K562 (cell line): Measurements from ENCODE around the gene CREB5. TPM values are rescaled to one million over a fixed set of nuclear protein-coding genes. Genes with fewer than 3 reads are reported as not detected.

ENCODE experiments used
- ATAC-seq: fragments of 200-7000 bp; cut with Tn5 transposase; 3 replicates; pipeline ENCODE4 v1.9.1; 2020; ENCODE audit warnings: moderate library complexity
- BruUV-seq: library from RNA; stranded (reverse); fragments of 400-500 nt; replicated peaks from 2 replicates; lab custom pipeline; 2021; lab: Mats Ljungman, UMichigan
- CTCF ChIA-PET: fragments of 300-600 bp; formaldehyde crosslinking; extraction: SDS; loops from one replicate; lab custom pipeline; 2021; ENCODE audit warnings: low intra/inter-chr PET ratio; lab: Yijun Ruan, JAX
- POLR2A ChIA-PET: fragments of 300-600, 350-650 bp; sonication (Branson Sonifier 250); formaldehyde crosslinking; extraction: SDS; loops from one replicate; lab custom pipeline; 2021; ENCODE audit warnings: antibody characterized with exemption, inconsistent platforms; lab: Yijun Ruan, JAX
- DNase-seq, 4 experiments: peaks; one replicate each; pipeline versions ENCODE4 v3.0.0 to v3.0.0-alpha.2; 2011 to 2018; ENCODE audit warnings: low spot score in 3 of 4, mixed read lengths in 3 of 4; ENCODE audit errors: extremely low read depth in 1 of 4
- FAIRE-seq: peaks from 2 replicates; lab custom pipeline; 2011; peaks lifted over from hg19 to GRCh38; lab: Jason Lieb, UNC
- H2AFZ ChIP-seq: 2 replicates; pipeline ENCODE4 v1.6.0; 2011; ENCODE audit warnings: low read depth, low read length, control low read depth, inconsistent platforms
- H3K27ac ChIP-seq: fragments of 200-600 bp; 3 replicates; pipeline ENCODE4 v1.8.0; 2011; ENCODE audit warnings: low read depth, mild to moderate bottlenecking, control low read depth, inconsistent platforms, low read length, moderate library complexity, mixed read lengths; ENCODE audit errors: extremely low read depth
- H3K27me3 ChIP-seq, 2 experiments: fragments of 300-600 bp in 1 of 2; 2 replicates in 1 of 2; 3 replicates in 1 of 2; pipeline versions ENCODE4 v1.6.0 to v1.8.0; 2011; ENCODE audit warnings: inconsistent platforms in 2 of 2, low read length in 2 of 2, mild to moderate bottlenecking in 1 of 2, mixed read lengths in 1 of 2, moderate library complexity in 1 of 2; ENCODE audit not compliant: control insufficient read depth in 2 of 2, insufficient read depth in 2 of 2
- H3K36me3 ChIP-seq: fragments of 300-600 bp; 3 replicates; pipeline ENCODE4 v1.8.0; 2011; ENCODE audit warnings: mild to moderate bottlenecking, low read length, inconsistent platforms; ENCODE audit not compliant: control insufficient read depth, insufficient read depth
- H3K4me1 ChIP-seq, 2 experiments: fragments of 200-600 bp in 1 of 2; replicated peaks in 1 of 2; 2 replicates in 1 of 2; 3 replicates in 1 of 2; pipeline versions ENCODE4 v1.5.1 to v1.8.0; 2011; ENCODE audit warnings: inconsistent platforms in 2 of 2, low read length in 2 of 2, mild to moderate bottlenecking in 1 of 2, mixed read lengths in 1 of 2, moderate library complexity in 1 of 2; ENCODE audit not compliant: control insufficient read depth in 2 of 2, insufficient read depth in 2 of 2
- H3K4me2 ChIP-seq: 2 replicates; pipeline ENCODE4 v1.6.1; 2011; ENCODE audit warnings: low read length, control low read depth, inconsistent platforms, mixed read lengths; ENCODE audit not compliant: insufficient read depth
- H3K4me3 ChIP-seq: fragments of 200-600 bp; sonication (generic), shearing (Covaris generic); 2 replicates; pipeline ENCODE4 v1.5.1; 2016; ENCODE audit warnings: control low read depth, inconsistent platforms
- H3K79me2 ChIP-seq: fragments of 200-600 bp; 3 replicates; pipeline ENCODE4 v1.8.0; 2011; ENCODE audit warnings: low read length, inconsistent platforms; ENCODE audit not compliant: control insufficient read depth, insufficient read depth
- H3K9ac ChIP-seq, 2 experiments: 2 replicates each; pipeline versions ENCODE4 v1.6.0 to v1.6.1; 2011; ENCODE audit warnings: low read depth in 2 of 2, low read length in 2 of 2, control low read depth in 1 of 2, inconsistent platforms in 1 of 2, mild to moderate bottlenecking in 1 of 2, mixed read lengths in 1 of 2; ENCODE audit not compliant: insufficient read depth in 1 of 2
- H3K9me1 ChIP-seq: one replicate; pipeline ENCODE4 v1.6.0; 2011; ENCODE audit warnings: inconsistent platforms, mild to moderate bottlenecking, low read length, moderate library complexity; ENCODE audit not compliant: control insufficient read depth, insufficient read depth
- H3K9me3 ChIP-seq: replicated peaks from 2 replicates; pipeline ENCODE4 v1.5.1; 2011; ENCODE audit warnings: low read depth, low read length, inconsistent platforms; ENCODE audit not compliant: control insufficient read depth, insufficient read depth
- H4K20me1 ChIP-seq: replicated peaks from 2 replicates; pipeline ENCODE4 v1.6.1; 2011; ENCODE audit warnings: low read length, inconsistent platforms, mixed read lengths; ENCODE audit not compliant: control insufficient read depth, insufficient read depth
- BRF1 ChIP-seq: IDR thresholded peaks from 3 replicates; pipeline ENCODE4 v1.6.1; 2011; ENCODE audit warnings: borderline replicate concordance, mild to moderate bottlenecking; ENCODE audit not compliant: insufficient read length; ENCODE audit errors: extremely low read depth
- COPS2 ChIP-seq: fragments of 450-650 bp; conservative IDR thresholded peaks from 2 replicates; pipeline ENCODE4 v1.6.1; 2016; ENCODE audit warnings: mild to moderate bottlenecking, moderate library complexity
- DNMT1 ChIP-seq: fragments of 450-650 bp; IDR thresholded peaks from 2 replicates; pipeline ENCODE4 v1.6.1; 2016; ENCODE audit warnings: antibody characterized with exemption, mild to moderate bottlenecking
- HNRNPL ChIP-seq: fragments of 200-400 bp; formaldehyde crosslinking; IDR thresholded peaks from 2 replicates; pipeline ENCODE4 v1.6.1; 2017; ENCODE audit warnings: low read depth, mild to moderate bottlenecking, low read length
- KLF13 ChIP-seq: fragments of 450-650 bp; IDR thresholded peaks from 2 replicates; pipeline ENCODE4 v1.6.1; 2016; ENCODE audit warnings: missing genetic modification characterization, low read depth, mild to moderate bottlenecking, missing compliant biosample characterization, moderate library complexity, borderline replicate concordance
- MEF2D ChIP-seq: conservative IDR thresholded peaks from 2 replicates; pipeline ENCODE4 v1.6.1; 2016; ENCODE audit warnings: low read depth, missing genetic modification characterization, missing compliant biosample characterization
- POLR2H ChIP-seq: IDR thresholded peaks from 2 replicates; pipeline ENCODE4 v1.6.1; 2016; ENCODE audit warnings: missing genetic modification characterization, low read depth, mild to moderate bottlenecking, control low read depth, missing compliant biosample characterization, moderate library complexity
- YBX1 ChIP-seq: fragments of 450-650 bp; IDR thresholded peaks from 2 replicates; pipeline ENCODE4 v1.7.1; 2016; ENCODE audit warnings: mild to moderate bottlenecking
- ZEB2 ChIP-seq: fragments of 450-650 bp; IDR thresholded peaks from 2 replicates; pipeline ENCODE4 v1.6.1; 2016
- ZFP30 ChIP-seq: fragments of 250-450 bp; sonication (Bioruptor Pico); IDR thresholded peaks from 2 replicates; pipeline ENCODE4 v1.8.0; 2022; ENCODE audit warnings: moderate library complexity, mild to moderate bottlenecking, inconsistent platforms, borderline replicate concordance
- WGBS: fragments of 100-300 bp; shearing (Covaris generic); methylation state at CpG from one replicate; pipeline ENCODE4 v1.1.6; 2016; ENCODE audit warnings: low coverage, mixed read lengths; ENCODE audit not compliant: insufficient coverage; ENCODE audit errors: missing lambda C conversion rate; 5-methylcytosine and 5-hydroxymethylcytosine counted together
- in situ Hi-C: fragments of 300-500 bp; cut with MboI; formaldehyde crosslinking; loops from 4 replicates; pipeline ENCODE4 v1.15.0; 2018; ENCODE audit warnings: inconsistent platforms, mixed read lengths
- intact Hi-C: fragments of 100-400 bp; cut with micrococcal nuclease; formaldehyde crosslinking; loops from 2 replicates; pipeline ENCODE4 v1.14.2; 2022
- polyA plus RNA-seq, 8 experiments: library from polyadenylated mRNA; depleted of rRNA in 4 of 8; stranded (reverse) in 5 of 8; unstranded in 3 of 8; fragments of >200 nt; fragmentation: Nextera tagmentation in 2 of 8; fragmentation: Illumina TruSeq in 1 of 8; extraction: Ambion mirVana in 2 of 8; extraction: Trizol in 1 of 8; gene quantifications; 2 replicates each; pipeline versions ENCODE4 v1.2.1 to v1.2.3, GENCODE V29; 2011 to 2014; ENCODE audit warnings: inconsistent platforms in 1 of 8, missing spikeins in 1 of 8
- total RNA-seq, 7 experiments: library from RNA; depleted of rRNA in 6 of 7; stranded (reverse); fragments of >200 nt in 6 of 7; fragmentation: Illumina TruSeq in 2 of 7; extraction: Trizol in 2 of 7; gene quantifications; 2 replicates each; pipeline versions ENCODE4 v1.2.1 to v1.2.3, GENCODE V29; 2011 to 2021; ENCODE audit warnings: low replicate concordance in 1 of 7
- TF ChIP-seq, protein P1 (sequence below): fragments of 450-650 bp; IDR thresholded peaks from 2 replicates; pipeline ENCODE4 v1.6.1; 2017; ENCODE audit warnings: antibody characterized with exemption, mild to moderate bottlenecking
- TF ChIP-seq, protein P2 (sequence below): IDR thresholded peaks from 2 replicates; pipeline ENCODE4 v1.6.1; 2016; ENCODE audit warnings: missing genetic modification characterization, missing compliant biosample characterization
- TF ChIP-seq, protein P3 (sequence below): fragments of 450-650 bp; formaldehyde crosslinking; IDR thresholded peaks from 2 replicates; pipeline ENCODE4 v1.4.0; 2022; ENCODE audit warnings: missing genetic modification characterization

The CREB5 gene
- total and polyA plus RNA-seq, 9 of the 15 experiments (the other 6 are each of a cell fraction or from before 2014, with no cell fraction given), result 0.33 to 6.4 (median 1.8) TPM

DNA sequence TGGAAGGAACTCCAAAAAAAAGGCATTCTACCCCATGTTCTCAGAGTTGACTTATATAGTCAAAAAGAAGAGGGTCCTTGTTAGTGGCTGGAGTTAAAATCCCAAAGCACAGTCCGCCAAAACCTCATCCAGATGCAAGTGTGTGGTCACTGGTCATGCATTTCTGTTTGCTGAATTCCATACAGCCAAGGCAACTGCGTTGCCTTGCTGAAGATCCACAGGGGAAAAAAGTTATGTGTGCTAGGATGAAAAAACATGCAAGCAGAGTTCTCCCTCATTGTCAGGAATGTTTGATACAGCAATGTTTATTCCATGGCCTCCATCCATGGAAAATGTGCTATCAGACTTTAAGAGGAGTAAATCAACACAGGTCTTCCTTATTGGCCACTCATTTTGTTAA lies 213.1 kb downstream of the CREB5 start:
- H3K79me2 ChIP-seq, result no peaks in the 10 kb centered on the region
- no peak for FAIRE-seq
- no peaks in the 10 kb centered on the region for H3K36me3 ChIP-seq
- H3K9me1 ChIP-seq, result no peaks in the 10 kb centered on the region
- no peaks in the 10 kb centered on the region for H3K9me3 ChIP-seq
- no peak for ATAC-seq
- TF ChIP-seq MEF2D (no peak), YBX1 (no peak), ZFP30 (CRISPR knock-in tag) (no peak), DNMT1 (no peak), COPS2 (no peak), POLR2H (no peak), ZEB2 (no peak), BRF1 (no peak), KLF13 (no peak), HNRNPL (no peak)
- TF ChIP-seq, protein P1, sequence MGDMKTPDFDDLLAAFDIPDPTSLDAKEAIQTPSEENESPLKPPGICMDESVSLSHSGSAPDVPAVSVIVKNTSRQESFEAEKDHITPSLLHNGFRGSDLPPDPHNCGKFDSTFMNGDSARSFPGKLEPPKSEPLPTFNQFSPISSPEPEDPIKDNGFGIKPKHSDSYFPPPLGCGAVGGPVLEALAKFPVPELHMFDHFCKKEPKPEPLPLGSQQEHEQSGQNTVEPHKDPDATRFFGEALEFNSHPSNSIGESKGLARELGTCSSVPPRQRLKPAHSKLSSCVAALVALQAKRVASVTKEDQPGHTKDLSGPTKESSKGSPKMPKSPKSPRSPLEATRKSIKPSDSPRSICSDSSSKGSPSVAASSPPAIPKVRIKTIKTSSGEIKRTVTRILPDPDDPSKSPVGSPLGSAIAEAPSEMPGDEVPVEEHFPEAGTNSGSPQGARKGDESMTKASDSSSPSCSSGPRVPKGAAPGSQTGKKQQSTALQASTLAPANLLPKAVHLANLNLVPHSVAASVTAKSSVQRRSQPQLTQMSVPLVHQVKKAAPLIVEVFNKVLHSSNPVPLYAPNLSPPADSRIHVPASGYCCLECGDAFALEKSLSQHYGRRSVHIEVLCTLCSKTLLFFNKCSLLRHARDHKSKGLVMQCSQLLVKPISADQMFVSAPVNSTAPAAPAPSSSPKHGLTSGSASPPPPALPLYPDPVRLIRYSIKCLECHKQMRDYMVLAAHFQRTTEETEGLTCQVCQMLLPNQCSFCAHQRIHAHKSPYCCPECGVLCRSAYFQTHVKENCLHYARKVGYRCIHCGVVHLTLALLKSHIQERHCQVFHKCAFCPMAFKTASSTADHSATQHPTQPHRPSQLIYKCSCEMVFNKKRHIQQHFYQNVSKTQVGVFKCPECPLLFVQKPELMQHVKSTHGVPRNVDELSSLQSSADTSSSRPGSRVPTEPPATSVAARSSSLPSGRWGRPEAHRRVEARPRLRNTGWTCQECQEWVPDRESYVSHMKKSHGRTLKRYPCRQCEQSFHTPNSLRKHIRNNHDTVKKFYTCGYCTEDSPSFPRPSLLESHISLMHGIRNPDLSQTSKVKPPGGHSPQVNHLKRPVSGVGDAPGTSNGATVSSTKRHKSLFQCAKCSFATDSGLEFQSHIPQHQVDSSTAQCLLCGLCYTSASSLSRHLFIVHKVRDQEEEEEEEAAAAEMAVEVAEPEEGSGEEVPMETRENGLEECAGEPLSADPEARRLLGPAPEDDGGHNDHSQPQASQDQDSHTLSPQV, result no peak
- TF ChIP-seq, protein P2, sequence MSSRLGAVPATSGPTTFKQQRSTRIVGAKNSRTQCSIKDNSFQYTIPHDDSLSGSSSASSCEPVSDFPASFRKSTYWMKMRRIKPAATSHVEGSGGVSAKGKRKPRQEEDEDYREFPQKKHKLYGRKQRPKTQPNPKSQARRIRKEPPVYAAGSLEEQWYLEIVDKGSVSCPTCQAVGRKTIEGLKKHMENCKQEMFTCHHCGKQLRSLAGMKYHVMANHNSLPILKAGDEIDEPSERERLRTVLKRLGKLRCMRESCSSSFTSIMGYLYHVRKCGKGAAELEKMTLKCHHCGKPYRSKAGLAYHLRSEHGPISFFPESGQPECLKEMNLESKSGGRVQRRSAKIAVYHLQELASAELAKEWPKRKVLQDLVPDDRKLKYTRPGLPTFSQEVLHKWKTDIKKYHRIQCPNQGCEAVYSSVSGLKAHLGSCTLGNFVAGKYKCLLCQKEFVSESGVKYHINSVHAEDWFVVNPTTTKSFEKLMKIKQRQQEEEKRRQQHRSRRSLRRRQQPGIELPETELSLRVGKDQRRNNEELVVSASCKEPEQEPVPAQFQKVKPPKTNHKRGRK (tag), result no peak
- TF ChIP-seq, protein P3, sequence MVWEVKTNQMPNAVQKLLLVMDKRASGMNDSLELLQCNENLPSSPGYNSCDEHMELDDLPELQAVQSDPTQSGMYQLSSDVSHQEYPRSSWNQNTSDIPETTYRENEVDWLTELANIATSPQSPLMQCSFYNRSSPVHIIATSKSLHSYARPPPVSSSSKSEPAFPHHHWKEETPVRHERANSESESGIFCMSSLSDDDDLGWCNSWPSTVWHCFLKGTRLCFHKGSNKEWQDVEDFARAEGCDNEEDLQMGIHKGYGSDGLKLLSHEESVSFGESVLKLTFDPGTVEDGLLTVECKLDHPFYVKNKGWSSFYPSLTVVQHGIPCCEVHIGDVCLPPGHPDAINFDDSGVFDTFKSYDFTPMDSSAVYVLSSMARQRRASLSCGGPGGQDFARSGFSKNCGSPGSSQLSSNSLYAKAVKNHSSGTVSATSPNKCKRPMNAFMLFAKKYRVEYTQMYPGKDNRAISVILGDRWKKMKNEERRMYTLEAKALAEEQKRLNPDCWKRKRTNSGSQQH (CRISPR knock-in tag), result no peak
- TF ChIP-seq, all 486 proteins: peak for 0
- H3K27ac ChIP-seq, result no peak overlapping the region
- H3K4me1 ChIP-seq, result no peaks in the 10 kb centered on the region
- H3K27me3 ChIP-seq, result no peaks in the 10 kb centered on the region
- intact Hi-C loops, result no loop called here
- DNase-seq, result no peak
- H3K9ac ChIP-seq, result no peak overlapping the region
- WGBS, result 0% methylated on average over 2 of the region's 2 CpGs
- in situ Hi-C loops, result loop anchor here (10.0 kb wide), 1 partner anchor 231 kb away; no protein-coding TSS in a partner anchor
- H2AFZ ChIP-seq, result no peak overlapping the region
- CTCF ChIA-PET, result interaction anchor here (0.6 kb wide), 1 partner anchor 236 kb away, joined by 3 read pairs; no protein-coding TSS in a partner anchor
- no peak overlapping the region for H3K4me2 ChIP-seq
- BruUV-seq, result no TSS peak
- no peak overlapping the region for H3K4me3 ChIP-seq
- POLR2A ChIA-PET, result no interaction called here
- no peaks in the 10 kb centered on the region for H4K20me1 ChIP-seq
